ENCODE measurements around the gene MZT2A.
"Not testable (repeated sequence)": the region's sequence is repeated elsewhere in the genome, so short reads cannot be mapped to it uniquely, and the experiment has no call there.

The MZT2A gene

DNA sequence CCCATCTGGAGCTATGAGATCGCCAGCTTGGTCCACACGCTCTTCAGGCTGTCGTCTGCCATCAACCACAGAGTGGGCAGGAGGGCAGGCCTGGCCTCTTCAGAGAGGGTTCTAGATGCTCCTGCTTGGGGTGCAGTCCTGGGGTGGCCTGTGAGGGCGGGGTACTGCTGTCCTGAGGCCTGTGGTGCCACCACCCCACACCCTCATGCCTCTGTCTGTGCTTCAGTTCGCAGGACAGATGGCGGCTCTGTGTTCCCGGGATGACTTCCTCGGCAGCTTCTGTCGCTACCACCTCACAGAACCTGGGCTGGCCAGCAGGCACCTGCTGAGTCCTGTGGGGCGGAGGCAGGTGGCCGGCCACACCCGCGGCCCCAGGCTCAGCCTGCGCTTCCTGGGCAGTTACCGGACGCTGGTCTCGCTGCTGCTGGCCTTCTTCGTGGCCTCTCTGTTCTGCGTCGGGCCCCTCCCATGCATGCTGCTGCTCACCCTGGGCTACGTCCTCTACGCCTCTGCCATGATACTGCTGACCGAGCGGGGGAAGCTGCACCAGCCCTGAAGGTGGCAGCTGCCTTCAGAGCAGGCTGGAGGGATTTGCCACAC is 27.8 kb upstream of the MZT2A start:
- DNase-seq, result not testable (repeated sequence)

DNA sequence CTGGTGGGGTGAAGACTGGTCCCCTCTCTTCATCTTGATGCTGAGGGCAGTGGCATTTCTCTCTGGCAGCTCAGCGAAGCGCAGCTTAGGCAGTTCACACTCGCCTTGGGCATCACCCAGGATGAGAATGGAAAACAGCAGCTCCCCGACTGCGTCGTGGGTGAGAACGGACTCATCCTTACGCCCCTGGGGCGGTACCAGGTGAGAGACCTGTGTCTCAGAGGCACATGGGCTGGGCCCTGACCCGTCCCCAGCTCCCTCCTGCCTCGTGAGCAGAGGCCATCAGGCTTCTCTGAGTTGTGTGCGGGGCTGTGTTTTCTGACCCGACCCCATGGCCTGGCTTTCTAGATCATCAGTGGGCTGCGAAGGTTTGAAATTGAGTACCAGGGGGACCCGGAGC is 27.3 kb upstream of the MZT2A start:
- DNase-seq, result no peak

DNA sequence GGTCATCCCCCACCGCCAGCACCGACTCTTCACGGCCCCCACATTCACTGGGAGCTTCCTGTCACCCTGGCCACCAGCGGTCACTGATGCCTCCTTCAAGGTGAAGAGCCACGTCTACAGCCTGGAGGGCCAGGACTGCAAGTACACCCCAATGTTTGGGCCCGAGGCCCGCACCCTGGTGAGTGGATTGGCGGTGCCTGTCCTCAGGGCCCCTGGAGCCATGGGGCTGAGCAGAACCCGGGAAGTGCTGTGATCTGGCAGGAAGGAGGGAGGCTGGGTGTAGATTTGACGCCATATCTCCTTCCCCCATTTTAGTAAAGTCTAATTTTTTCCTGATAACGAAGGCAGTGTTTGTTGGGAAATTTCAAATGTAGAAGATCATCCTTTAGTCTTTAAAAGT is 26.3 kb upstream of the MZT2A start:
- not testable (repeated sequence) for DNase-seq

DNA sequence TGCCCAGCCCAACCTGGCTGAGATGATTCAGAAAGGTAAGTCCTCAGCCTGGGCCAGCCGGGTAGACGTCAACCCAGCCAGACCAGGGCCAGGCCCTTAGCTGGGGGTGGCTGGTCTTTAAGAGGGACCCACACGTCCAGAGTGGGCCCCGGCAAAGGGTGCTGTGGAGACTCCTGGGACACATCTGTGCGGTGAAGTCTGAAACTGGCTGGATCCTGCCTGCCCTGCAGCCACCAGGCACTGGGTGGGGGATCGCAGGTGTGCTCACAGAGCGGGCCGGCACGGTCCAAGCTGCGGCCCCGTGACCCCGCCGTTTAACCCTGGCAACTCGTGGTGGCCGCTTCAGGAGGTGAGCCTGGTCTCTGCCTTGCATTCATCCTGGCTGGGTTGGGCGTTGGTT is 25.7 kb upstream of the MZT2A start:
- not testable (repeated sequence) for DNase-seq

DNA sequence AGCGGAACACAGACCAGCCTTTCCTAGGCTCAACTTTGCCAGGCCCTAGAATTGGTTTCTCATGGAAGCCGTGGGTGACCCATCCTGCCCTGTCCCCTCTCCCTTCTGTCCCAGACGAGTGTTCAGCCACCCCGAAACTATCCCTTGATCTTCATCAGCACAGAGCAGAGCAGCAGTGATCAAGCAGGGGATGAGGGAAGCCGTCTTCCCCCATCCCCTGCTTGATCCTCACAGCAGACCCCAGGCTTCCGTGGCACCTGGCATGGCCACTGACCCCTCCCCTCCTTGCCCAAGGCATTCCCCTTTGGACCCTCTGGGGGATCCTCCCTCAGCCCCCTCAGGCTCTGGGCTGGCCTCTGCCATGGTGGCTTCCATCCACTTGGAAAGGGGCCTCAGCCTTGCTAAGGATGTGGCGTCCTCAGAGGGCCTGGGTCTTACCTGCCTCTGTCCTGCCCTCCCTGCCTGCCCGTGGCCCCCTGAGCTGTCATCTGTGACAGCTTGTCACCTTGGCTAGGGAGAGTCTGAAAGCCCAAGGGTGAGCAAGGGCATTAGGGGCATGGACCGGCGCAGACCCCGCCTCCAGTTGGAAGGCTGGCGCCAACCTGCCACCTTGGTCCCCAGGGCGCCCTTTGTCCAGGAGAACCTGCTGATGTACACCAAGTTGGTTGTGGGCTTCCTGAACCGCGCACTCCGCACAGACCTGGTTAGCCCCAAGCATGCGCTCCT is 25.1 kb upstream of the MZT2A start:
- no peak for DNase-seq

DNA sequence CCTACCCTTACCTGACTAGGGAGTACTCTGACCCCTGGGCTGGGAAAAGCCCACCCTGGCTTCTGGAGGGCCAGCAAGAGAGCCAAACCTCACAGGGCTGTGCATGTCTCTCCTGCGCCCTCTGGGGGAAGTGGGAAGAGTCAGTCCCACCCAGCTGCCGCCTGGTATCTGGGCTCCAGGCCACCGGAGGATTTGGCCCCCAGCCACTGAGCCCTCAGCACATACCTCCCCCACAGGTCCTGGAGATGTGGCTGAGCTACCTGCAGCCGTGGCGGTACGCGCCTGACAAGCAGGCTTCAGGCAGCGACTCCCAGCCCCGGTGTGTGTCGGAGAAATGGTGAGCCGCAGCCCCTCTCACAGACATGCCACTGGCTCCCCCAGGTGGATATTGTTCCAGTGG is 24.4 kb upstream of the MZT2A start:
- not testable (repeated sequence) for DNase-seq

DNA sequence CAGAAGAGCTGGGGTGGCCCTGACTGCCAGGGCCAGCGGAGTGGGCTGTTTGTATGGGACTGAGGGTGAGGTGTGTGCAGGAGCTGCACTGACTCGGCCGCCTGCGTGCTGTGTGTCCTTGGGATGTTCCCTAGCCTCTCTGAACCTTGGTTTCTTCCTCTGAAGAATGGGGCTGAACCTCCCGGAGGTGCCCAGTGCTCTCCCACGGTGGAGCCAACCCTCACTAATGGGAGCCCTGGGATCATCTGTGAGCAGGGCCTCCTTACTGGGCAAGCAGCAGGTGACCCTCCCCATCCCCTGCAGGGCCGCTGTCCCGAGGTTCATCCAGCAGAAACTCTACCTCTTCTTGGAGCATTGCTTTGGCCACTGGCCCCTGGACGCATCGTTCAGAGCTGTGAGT is 23.8 kb upstream of the MZT2A start:
- no peak for DNase-seq

DNA sequence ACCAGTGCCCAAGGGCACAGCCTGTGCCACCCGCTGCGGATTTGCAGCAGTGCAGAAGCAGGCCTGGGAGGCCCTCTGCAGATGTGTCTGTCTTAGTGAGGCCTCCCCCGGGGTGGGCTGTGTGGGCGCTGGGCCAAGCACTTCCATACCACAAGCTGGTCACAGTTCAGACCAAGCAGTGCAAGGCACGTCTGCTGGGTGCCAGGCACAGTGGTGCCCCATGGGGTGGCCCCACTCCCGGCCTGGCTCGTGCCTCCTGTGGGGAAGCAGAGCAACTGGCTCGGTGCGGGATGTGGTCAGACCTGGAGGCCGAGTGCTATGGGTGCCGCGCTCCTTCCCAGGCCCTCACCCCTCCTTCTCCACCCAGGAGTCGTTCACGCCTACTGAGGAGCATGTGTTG is 23.0 kb upstream of the MZT2A start:
- not testable (repeated sequence) for DNase-seq

DNA sequence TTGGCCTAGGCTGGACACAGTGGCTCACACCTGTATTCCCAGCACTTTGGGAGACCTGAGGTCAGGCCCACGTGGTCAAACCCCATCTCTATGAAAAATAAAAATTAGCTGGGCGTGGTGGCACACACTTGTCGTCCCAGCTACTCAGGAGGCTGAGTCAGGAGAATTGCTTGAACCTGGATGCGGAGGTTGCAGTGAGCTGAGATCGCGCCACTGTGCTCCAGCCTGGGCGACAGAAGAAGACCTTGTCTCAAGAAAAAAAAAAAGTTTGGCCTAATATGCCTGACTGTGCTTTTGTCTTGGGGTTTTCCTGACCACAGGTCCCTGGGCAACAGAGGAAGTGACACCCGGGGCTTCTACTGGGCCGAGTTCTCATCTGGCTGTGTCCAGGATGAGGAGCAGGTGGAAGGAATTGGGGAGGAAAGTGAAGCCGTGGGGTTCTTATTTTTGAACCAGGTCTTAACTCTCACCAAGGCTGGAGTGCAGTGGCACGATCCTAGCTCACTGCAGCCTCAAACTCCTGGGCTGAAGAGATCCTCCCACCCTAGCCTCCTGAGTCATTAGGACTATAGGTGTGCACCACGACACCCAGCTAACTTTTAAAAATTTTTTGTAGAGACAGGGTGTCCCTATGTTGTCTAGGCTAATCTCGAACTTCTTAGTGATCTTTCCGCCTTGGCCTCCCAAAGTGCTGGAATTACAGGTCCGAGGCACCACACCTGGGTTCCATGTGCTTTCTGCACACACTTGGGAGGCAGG is 22.4 kb upstream of the MZT2A start:
- DNase-seq, result not testable (repeated sequence)

DNA sequence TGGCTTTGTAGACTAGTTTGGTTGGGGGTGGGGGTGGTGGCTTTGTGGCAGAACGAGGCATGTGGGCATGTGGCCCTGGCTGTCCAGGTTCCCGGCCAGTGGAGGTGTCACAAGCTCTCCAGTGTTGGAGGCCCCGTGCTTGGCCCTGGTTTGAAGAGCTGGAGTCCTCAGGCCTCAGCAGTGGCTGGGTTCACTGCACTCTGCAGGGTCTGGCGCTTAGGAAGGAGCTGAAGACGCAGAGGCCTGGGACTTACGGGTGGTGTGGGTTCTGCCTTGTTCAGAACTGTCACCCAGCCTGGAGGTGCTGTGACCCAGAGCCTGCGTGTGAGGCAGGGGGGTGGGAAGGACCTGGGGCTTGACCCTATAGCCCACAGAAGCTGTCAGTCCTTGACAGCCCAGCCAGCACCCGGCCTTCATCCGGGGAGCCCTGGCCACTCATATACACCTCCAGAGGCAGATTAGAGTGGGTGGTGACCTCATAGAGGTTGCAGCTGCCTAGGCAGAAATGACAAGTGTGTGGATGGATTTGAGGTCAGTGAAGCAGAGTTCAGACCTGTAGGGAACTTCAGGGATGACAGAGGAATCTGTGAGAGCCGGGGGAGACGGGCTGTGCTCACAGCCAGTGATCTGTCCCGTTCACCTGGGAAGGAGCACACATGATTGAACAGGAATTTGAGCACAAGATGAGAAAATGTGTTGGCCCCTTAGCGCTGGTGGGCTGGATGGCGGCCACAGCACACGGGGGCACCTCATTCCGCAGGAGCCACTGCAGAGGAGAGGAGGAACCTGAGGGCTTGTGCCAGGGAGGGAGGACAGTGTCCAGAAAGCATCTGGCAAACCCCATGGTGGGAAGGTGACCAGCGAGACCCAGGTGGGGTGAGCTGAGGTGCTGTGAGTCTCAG is 20.0 kb upstream of the MZT2A start:
- DNase-seq, result not testable (repeated sequence)

DNA sequence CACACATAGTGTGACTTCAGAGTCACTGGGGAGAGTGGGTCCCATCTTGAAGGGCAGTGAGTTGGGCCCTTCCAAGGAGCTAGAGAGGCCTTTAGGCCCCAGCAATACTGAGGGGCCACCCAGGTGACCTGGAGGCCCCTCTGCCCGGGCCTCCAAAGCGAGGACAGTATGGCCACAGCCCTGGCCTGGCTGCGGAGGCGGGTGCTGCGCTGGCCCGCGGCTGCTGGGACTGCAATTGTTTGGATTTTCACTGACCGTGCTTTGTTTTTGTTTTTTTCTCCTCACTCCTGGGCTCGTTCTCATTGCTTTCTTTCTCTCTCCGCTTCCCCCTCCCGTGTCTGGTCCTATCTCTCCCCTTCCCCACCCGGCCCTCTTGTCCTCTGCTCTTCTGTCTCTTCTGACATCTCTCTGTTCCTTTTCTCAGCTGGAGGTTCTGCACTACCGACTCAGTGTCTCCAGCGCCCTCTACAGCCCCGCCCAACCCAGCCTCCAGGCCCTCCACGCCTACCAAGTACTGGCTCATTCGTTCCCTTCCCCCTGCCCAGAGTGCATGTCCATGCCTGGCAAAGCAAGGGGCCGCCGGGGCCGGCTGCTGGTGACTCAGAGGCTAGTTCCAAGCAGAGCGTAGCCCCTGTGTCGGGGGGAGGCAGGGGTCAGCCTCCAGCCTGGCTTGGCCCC is 19.2 kb upstream of the MZT2A start:
- DNase-seq, result not testable (repeated sequence)

DNA sequence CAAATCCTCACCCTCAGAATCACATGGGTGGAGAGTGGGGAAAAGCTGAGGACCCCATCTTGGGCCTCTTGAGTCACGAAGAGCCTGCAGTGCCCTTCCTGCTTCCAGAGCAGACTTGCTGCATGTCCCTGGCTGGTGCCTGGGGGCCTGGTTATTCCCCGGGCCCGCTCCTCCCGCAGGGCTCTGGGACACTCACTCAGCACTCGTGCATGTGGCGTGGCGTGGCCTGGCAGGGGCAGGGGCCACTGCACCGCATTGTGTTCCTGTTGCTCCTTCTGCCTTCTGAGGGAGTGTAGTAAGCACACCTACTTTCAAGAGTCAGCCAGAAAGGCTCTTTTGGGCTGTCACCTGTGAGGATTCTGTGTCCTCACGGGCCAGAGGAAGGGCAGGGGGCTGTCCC is 17.4 kb upstream of the MZT2A start:
- DNase-seq, result no peak

DNA sequence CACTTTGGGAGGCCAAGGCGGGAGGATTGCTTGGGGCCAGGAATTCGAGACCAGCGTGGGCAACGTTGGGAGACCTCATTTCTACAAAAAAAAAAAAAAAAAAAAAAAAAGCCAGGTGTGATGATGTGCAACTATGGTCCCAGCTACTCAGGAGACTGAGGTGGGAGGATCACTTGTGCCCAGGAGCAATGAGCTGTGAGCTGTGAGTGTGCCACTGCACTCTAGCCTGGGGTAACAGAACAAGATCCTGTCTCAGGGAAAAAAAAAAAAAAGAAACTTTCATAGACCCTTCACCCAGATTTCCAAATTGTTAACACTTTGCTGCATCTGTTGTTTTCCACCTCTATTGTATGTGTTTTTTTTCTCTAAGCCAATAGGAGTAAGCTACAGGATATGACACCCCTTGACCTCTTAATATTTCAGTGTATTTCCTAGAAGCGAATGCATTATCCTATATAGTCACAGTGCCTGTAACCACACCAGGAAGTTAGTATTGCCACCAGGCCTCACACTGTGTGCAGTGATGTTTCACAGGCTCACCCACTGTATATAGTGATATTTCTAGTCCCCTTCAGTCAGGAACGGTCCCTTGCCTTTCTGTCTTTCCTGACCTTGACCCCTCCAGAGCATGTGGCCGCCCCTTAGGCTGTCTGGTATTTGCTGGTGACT is 12.0 kb upstream of the MZT2A start:
- not testable (repeated sequence) for DNase-seq

DNA sequence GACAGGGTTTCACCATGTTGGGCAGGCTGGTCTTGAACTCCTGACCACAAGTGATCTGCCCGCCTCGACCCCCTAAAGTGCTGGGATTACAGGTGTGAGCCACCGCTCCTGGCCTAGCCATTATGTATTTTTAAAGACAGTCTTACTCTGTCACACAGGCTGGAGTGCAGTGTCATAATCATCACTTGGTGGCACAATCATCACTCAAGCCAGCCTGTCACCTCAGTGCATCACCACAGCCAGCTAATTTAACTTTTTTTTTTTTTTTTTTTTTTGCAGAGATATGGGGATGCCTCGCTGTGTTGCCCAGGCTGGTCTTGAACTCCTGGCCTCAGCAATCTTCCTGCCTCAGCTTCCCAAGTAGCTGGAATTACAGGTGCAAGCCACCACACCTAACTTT is 11.4 kb upstream of the MZT2A start:
- DNase-seq, result not testable (repeated sequence)

DNA sequence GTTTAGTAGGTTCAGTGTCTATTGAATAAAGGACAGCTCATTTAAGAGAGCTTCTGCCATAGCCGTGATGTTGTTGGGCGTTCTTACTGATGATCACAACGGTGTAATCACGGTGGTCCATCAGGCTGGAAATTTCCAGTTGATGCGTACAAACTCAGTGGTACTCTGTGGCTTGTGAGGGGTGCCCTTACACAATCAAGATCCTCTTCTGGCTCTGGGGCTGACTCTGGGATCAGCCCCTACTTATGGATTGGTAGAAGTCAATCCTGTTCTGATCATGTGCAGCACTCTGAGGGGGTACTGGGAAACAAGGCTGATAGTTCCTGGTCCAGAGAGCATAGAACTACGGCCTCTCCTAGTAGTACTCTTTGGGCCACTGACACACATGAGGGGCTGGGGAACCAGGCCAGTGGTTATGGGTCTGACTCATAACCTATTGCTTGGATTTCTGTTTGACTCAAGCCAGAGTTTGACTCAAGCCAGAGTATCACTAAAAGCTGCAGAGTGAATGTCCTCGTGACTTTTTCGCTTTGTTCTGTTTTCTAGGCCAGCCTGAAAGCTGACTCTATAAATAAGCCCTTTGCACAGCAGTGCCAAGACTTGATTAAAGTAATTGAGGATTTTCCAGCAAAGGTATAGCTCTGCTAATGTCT is 6.2 kb upstream of the MZT2A start:
- not testable (repeated sequence) for DNase-seq

DNA sequence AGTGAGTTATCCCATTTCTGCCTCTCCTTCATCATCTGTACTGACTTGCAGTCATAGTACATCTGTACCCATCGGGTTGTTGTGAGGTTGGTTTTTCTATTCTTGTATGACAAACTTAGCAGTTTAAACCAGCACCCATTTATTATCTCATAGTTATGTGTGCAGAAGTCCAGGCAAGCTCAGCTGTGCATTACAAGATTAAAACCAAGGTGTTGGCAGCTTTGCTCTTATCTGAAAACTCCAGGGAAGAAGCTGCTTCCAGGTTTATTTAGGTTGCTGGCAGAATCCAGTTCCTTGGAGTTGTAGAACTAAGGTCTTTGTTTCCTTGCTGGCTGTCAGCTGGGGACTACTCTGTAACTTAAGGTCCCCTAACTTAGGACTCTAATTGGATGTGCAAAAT is 3.3 kb upstream of the MZT2A start:
- DNase-seq, result not testable (repeated sequence)

DNA sequence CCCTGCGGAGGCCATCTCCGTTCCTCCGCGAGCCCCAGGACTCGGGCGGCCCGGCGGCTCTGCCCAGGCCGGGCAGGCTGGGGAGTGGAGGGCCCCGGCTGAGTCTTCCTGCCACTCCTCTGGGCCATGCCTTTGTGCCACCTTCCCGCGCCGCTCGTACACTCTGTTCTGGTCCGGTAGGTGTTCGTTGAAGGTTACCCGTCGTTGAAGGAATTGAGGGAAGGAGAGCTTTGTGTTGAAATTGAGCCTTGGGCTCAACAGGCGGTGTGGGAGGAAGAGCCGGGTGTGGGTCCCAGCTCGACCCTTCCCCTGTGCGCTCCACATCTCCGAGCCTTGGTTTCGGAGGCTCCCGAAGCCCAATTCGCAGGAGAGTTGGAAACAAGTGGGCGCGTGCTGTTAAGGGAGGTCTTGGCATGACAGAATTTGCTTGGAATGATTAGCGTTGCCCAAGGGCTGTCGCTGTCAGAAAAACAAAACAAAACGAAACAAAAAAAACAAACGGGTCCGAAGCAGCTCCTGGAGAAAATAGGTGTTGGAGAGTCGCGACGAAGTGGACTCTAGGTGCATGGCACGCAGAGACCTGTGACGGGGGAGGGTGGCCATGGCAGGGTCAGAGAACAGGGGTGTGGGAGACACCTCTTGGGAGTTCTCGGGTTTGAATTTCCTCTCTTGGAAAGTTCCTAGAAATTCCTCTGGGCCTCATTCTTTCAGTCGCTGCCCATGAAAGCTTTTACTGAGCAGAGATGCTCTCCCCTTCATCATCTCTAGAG is 1.2 kb upstream of the MZT2A start:
- DNase-seq, result no peak

DNA sequence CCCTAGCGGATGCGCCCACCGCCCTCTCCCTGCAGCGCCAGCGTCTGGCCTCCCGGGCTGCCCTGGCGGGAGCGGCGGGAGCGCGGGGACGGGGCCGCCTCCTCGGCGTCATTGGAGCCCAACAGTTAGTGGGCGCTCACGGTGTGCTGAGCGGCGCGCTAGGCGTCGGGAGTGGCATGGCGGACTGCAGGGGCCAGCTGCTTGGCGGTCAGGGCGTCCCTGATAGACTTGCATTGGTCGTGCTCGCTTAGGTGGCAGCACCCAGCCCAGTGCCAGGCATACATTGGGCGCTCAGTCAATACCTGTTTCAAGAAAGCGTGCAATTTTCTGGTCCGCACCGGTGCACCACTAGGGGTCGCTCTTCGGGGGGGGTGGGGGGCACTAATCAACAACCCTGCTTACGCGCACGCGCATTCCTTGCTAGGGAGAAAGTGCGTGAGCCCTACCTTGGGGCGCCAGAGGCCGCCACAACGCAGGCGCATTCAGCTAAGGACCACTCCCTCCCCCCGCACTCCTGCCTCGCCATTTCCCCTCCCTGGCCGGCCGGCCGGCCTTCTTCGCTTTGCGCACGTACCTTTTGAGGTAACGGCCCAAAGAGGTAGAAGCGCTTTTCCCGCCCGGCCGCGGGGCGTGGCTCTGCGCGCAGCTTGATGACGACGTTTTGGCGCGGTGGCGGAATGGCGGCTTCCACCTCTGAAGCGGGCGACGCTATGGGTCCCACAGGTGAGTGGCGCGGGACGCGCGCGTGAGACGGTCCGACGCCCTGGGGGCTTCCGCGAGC is 411 bp upstream of the MZT2A start:
- DNase-seq, result peak; percentile 80

DNA sequence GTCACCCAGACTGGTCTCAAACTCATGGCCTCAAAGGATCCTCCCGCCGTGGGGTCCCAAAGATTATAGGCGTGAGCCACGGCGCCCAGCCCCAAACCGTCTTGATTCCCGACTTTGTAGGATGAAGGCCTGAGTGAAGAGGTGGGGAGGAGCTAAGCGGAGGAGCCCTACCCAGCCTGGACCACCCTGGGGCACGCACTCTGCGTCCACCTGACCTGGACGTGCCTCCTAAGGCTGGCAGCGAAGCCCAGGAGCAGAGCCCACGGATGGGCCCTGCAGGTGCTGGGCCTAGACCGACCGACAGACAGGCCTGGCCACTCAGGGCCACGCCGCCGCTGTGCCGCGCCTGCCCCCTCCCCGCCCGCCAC is 744 bp downstream of the MZT2A start:
- not testable (repeated sequence) for DNase-seq
